GM18907 (cell line): ENCODE data around the gene CILP2.

ENCODE experiments used
- ATAC-seq: cut with Tn5 transposase; IDR thresholded peaks from one replicate; pipeline ENCODE4 v1.9.1; 2021; ENCODE audit warnings: mild to moderate bottlenecking, moderate library complexity; ENCODE audit not compliant: unreplicated experiment

Gene CILP2

DNA sequence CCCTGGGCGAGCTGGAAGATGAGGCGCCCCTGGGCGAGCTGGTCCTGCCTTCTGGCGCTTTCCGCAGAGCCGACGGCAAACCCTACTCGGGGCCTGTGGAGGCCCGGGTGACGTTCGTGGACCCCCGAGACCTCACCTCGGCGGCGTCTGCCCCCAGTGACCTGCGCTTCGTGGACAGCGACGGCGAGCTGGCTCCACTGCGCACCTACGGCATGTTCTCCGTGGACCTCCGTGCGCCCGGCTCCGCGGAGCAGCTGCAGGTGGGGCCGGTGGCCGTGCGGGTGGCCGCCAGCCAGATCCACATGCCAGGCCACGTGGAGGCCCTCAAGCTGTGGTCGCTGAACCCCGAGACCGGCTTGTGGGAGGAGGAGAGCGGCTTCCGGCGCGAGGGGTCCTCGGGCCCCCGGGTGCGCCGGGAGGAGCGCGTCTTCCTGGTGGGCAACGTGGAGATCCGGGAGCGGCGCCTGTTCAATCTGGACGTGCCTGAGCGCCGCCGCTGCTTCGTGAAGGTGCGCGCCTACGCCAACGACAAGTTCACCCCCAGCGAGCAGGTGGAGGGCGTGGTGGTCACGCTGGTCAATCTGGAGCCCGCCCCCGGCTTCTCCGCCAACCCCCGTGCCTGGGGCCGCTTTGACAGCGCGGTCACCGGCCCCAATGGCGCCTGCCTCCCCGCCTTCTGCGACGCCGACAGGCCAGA is 6.3 kb downstream of the CILP2 start:
- no peak for ATAC-seq

DNA sequence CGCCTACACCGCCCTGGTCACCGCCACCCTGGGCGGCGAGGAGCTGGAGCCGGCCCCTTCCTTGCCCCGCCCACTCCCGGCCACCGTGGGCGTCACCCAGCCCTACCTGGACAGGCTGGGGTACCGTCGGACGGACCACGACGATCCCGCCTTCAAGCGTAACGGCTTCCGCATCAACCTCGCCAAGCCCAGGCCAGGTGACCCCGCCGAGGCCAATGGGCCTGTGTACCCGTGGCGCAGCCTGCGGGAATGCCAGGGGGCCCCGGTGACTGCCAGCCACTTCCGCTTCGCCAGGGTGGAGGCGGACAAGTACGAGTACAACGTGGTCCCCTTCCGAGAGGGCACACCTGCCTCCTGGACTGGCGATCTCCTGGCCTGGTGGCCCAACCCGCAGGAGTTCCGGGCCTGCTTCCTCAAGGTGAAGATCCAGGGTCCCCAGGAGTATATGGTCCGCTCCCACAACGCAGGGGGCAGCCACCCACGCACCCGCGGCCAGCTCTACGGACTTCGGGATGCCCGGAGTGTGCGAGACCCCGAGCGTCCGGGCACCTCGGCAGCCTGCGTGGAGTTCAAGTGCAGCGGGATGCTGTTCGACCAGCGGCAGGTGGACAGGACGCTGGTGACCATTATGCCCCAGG is 7.0 kb downstream of the CILP2 start:
- ATAC-seq = no peak

DNA sequence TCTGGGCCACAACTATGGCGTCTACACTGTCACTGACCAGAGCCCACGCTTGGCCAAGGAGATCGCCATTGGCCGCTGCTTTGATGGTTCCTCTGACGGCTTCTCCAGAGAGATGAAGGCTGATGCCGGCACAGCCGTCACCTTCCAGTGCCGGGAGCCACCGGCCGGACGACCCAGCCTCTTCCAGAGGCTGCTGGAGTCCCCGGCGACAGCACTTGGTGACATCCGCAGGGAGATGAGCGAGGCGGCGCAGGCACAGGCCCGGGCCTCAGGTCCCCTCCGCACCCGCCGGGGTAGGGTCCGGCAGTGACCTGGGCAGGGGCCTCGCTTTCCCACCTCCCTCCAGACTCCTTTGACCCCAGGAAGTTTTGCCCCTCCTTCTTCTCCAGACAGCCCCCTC is 7.6 kb downstream of the CILP2 start:
- ATAC-seq = no peak

DNA sequence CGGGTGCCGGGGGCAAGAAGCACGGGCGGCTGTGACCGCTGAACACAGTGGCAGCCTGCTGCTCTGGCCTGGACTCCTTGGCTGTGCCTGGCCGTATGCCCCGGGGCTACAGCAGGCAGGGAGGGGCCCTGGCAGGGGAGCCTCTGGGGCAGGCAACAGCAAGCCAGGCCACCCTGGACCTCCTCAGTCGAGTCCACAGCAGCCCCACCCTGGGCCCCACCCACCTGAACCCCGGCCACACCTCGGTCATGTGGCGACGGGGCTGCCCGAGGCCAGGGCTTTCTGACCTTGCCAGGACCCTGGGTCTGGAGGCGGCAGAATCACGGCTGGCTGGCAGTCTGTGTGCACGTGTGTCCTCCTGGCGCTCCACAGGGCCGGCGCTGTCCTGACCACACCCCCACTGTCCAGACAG is 8.7 kb downstream of the CILP2 start:
- ATAC-seq = no peak

DNA sequence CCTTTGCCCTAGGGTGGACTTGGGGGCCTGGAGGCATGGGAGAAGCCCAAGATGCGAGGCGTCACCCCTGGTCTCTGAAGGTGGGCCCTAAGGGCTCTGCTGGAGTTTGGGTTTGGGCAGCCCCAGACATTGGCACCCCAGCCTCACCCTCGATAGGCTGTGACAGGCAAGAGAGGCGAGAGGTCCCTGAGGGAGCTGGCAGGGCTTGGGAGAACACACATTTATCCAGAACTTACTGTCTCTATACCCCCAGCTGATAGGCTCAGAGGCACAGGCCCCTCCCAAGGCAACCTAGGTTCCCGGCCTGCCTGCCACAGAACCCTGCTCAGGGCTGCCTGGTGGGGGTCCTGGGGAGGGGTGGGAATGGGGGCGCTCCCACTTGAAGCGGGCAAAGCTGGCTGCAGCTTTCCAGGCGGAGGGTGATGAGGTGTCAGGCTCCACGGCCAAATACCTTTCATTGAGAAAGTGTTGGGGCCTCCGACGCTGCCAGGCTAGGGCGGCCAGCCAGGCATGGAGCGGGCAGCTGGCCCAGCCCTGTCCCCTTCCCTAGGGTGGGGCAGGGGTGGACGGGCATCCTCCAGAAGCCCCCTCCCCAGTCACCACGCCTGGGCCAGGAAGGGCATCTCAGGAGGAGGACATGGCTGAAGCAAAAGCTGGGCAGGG is 9.7 kb downstream of the CILP2 start:
- ATAC-seq = no peak

DNA sequence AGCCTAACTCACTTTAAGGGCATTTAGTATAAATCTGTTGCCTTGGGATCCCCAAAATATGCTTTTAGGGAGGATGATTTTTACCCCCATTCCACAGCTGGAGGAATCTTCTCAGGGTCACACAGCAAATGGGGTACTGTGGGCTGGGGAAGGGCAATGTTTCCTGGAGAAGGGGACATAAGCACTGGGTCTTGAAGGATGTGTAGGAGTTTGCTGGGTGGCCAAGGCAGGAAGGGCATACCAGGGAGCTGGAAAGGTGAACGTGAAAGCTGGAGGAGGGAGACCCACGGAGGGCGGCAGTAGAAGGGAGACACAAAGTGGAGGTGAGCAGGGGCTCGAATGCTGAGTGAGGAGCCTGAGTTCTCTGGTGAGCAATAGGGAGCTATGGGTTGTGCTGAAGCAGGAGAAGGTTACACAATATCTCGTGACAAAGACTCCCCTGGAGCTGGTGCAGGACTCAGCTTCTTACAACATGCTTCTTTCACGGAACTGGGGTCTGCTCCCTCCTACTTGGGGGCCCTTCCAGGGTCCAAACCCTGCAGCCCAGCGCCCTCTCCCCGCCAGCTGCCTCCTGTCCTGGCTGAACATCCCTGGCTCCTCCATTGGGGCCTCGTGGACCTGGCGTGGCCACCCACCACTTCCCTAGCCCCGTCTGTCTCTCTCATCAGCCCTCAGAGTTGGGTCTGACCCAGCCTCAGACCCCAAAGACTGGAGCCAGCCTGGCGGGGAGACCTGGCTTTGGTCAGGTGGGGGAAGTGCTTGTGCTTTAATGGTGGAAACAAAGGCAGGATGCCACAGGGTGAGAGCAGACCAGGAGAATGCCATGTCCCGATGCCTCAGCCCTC is 11.1 kb downstream of the CILP2 start:
- no peak for ATAC-seq

DNA sequence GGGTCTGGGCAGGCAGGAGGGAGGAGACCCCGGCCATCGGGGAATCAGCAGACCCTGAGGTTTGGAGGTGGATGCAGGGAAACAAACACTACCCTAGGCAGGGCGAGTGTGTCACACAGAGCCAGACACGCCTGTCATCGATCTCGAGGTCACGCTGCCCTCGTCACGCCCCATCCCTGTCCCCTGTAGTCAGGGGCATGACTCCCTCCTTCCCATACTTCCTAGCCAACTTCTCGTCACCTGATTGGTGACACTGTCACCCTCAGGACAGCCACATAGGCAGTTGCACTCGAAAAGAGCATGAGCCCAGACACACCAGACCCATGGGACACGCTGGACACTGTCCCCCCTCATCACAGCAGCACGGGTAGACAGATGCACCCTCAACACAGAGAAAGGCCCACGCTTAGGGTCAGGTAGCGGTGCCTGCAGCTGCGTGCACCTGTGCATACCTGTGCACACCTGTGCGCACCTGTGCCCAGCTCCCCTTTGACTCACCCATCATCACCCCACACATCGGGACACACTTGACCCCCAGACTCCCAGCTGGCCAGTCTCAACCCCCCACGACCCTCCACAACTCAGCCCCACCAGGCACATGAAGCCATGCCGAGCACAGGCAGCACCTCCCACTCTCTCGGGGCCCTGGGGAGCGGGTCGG is 11.9 kb downstream of the CILP2 start:
- no peak for ATAC-seq

GRCh38 chr19:19550485-19550929 is 12.4 kb downstream of the CILP2 start:
- ATAC-seq = no peak

GRCh38 chr19:19550972-19551852 is 13.1 kb downstream of the CILP2 start:
- ATAC-seq = no peak

DNA sequence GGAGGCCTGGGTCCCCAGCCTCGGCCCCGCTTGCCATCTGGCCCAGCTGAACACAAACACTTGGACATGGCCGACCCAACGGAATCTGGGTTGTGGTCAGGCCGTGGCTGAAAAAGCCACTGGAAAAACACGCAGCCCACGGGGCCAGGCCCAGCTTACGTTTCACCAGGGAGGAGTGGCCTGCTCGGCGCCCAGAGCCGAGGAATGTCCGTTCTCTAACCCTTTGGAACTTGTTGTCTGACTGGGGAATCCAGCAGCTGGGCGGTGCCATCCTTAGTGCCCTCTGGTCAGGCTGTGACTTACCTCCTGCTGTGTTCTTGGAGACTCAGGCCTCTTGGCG is 13.8 kb downstream of the CILP2 start:
- no peak for ATAC-seq

- no peak for ATAC-seq
Observed at GRCh38 chr19:19552798-19553197, 14.7 kb downstream of the CILP2 start.

DNA sequence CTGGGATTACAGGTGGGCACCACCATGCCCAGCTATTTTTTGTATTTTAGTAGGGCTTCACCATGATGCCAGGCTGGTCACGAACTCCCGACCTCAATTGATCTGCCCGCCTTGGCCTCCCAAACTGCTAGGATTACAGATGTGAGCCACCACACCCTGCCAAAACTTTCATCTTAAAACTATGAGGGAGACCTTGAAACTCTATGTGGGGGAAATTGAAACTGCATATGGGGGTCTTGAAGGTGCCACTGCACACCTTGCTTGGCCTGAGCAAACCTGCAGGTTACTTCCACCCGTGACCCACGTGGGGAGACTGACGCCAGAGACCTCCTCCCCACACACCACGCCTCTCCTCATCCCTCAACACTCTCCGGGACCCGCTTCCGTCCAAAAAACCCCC is 15.6 kb downstream of the CILP2 start:
- ATAC-seq = no peak

GRCh38 chr19:19554074-19555023 is 16.3 kb downstream of the CILP2 start:
- ATAC-seq = no peak

- no peak for ATAC-seq
Observed at GRCh38 chr19:19558055-19558454, 20.0 kb downstream of the CILP2 start.

GRCh38 chr19:19558636-19559035 is 20.6 kb downstream of the CILP2 start:
- no peak for ATAC-seq

- no peak for ATAC-seq
Observed at GRCh38 chr19:19559931-19560330, 21.9 kb downstream of the CILP2 start.

GRCh38 chr19:19561946-19562664 is 24.0 kb downstream of the CILP2 start:
- ATAC-seq = no peak

GRCh38 chr19:19562665-19563347 is 24.7 kb downstream of the CILP2 start:
- ATAC-seq = no peak
